Osteocyte (in vitro differentiated cells): ENCODE results near the gene DCDC2. TPM values are rescaled to one million over a fixed set of nuclear protein-coding genes. Genes with fewer than 3 reads are reported as not detected.

ENCODE experiments used
- DNase-seq: peaks from one replicate; pipeline ENCODE4 v3.0.0; 2021; ENCODE audit warnings: mixed read lengths; ENCODE audit not compliant: unreplicated experiment; ENCODE audit errors: extremely low spot score
- H3K27ac Mint-ChIP-seq: one replicate; pipeline ENCODE4 v1.8.0; 2021; ENCODE audit warnings: mild to moderate bottlenecking, mixed read lengths; ENCODE audit not compliant: unreplicated experiment
- H3K27me3 Mint-ChIP-seq: one replicate; pipeline ENCODE4 v1.8.0; 2021; ENCODE audit warnings: mixed read lengths; ENCODE audit not compliant: unreplicated experiment
- H3K36me3 Mint-ChIP-seq: one replicate; pipeline ENCODE4 v1.8.0; 2021; ENCODE audit warnings: mixed read lengths; ENCODE audit not compliant: unreplicated experiment
- H3K4me1 Mint-ChIP-seq: one replicate; pipeline ENCODE4 v1.8.0; 2021; ENCODE audit warnings: mixed read lengths; ENCODE audit not compliant: unreplicated experiment
- H3K4me3 Mint-ChIP-seq: one replicate; pipeline ENCODE4 v1.8.0; 2021; ENCODE audit warnings: mild to moderate bottlenecking, moderate library complexity, mixed read lengths; ENCODE audit not compliant: unreplicated experiment
- H3K9me3 Mint-ChIP-seq: one replicate; pipeline ENCODE4 v1.8.0; 2021; ENCODE audit warnings: mixed read lengths; ENCODE audit not compliant: unreplicated experiment
- CTCF ChIP-seq: fragments of 200-600 bp; sonication (generic); IDR thresholded peaks from 2 replicates; pipeline ENCODE4 v1.5.0; 2021; ENCODE audit warnings: antibody characterized with exemption, mild to moderate bottlenecking, moderate library complexity
- total RNA-seq: library from RNA; stranded (reverse); gene quantifications from 2 replicates; pipeline ENCODE4 v1.2.1, GENCODE V29; 2021

Gene DCDC2
- total RNA-seq, 1 donor from 2014 or later, result 1.0 TPM

GRCh38 chr6:24356310-24356973, 1.4 kb downstream of the DCDC2 start:
- no peaks in the 10 kb centered on the region for H3K36me3 Mint-ChIP-seq
- TF ChIP-seq CTCF, result no peak
- DNase-seq, result no peak
- H3K27me3 Mint-ChIP-seq, result peaks cover 42% of the 10 kb centered on the region
- peaks cover 8% of the 10 kb centered on the region for H3K4me1 Mint-ChIP-seq
- no peak overlapping the region for H3K4me3 Mint-ChIP-seq
- H3K27ac Mint-ChIP-seq, result no peak overlapping the region
- no peaks in the 10 kb centered on the region for H3K9me3 Mint-ChIP-seq

DNA sequence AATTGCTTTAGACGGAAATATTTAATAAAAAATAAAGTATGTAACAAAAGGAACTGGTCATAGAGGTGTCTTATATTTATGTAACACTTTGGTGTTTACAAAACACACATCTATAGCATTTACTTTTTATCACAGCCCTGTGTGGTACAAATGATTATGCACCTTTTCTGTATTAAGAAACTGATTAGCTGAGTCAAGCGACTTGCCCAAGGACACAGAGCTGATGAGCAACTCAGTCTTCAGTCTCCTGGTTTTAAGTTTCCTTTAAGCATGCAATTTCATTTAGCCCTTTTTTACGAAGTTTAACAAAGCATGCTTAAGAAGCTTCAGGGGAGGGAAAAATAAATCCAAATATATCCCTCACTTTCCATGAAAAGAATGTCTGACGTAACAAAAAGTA, 2.5 kb downstream of the DCDC2 start:
- Mint-ChIP-seq H3K27ac (no peak overlapping the region), H3K4me1 (peaks cover 8% of the 10 kb centered on the region), H3K27me3 (peaks cover 53% of the 10 kb centered on the region), H3K9me3 (no peaks in the 10 kb centered on the region), H3K36me3 (no peaks in the 10 kb centered on the region), H3K4me3 (no peak overlapping the region)
- no peak for TF ChIP-seq CTCF
- no peak for DNase-seq

DNA sequence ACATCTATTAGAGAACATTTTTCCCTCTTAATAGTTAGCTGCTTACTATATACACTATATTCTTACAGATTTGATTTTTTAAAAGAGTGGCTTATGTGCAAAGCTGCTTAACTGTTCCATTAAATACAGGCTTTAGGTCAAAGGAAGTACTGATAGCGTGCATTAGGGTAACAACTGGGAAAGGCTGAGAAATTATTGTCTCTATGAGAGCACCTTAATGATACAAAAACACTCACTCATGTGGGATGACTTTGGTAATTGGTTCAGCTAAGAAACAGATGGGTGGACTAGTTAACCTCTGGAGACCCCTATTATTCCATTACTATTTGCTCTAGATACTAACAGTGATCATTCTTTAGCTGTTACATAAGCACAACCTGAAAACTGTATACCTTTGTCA, 4.0 kb downstream of the DCDC2 start:
- no peaks in the 10 kb centered on the region for H3K36me3 Mint-ChIP-seq
- no peaks in the 10 kb centered on the region for H3K9me3 Mint-ChIP-seq
- no peak for TF ChIP-seq CTCF
- no peak overlapping the region for H3K27ac Mint-ChIP-seq
- DNase-seq, result no peak
- no peak overlapping the region for H3K4me3 Mint-ChIP-seq
- peaks cover 2% of the 10 kb centered on the region for H3K4me1 Mint-ChIP-seq
- H3K27me3 Mint-ChIP-seq, result peaks cover 62% of the 10 kb centered on the region

GRCh38 chr6:24352434-24352833, 5.4 kb downstream of the DCDC2 start:
- DNase-seq, result no peak
- TF ChIP-seq CTCF, result no peak
- no peaks in the 10 kb centered on the region for H3K4me1 Mint-ChIP-seq
- no peaks in the 10 kb centered on the region for H3K9me3 Mint-ChIP-seq
- H3K4me3 Mint-ChIP-seq, result no peak overlapping the region
- H3K27me3 Mint-ChIP-seq, result peaks cover 64% of the 10 kb centered on the region
- no peak overlapping the region for H3K27ac Mint-ChIP-seq
- no peaks in the 10 kb centered on the region for H3K36me3 Mint-ChIP-seq

GRCh38 chr6:24344976-24345375, 12.9 kb downstream of the DCDC2 start:
- no peak for TF ChIP-seq CTCF
- Mint-ChIP-seq H3K4me3 (no peak overlapping the region), H3K27ac (no peak overlapping the region), H3K36me3 (no peaks in the 10 kb centered on the region), H3K4me1 (peaks cover 7% of the 10 kb centered on the region), H3K27me3 (peaks cover 36% of the 10 kb centered on the region), H3K9me3 (no peaks in the 10 kb centered on the region)
- DNase-seq, result no peak
